Calu3 (cell line): Measurements from ENCODE around the gene CTTNBP2NL. TPM values are rescaled to one million over a fixed set of nuclear protein-coding genes. Genes with fewer than 3 reads are reported as not detected.

Experiments used
- BruUV-seq: library from RNA; stranded (reverse); fragments of 400-500 nt; replicated peaks from 2 replicates; lab custom pipeline; 2021; lab: Mats Ljungman, UMichigan
- CTCF ChIA-PET: fragments of 300-600 bp; sonication (Branson Sonifier 250); formaldehyde crosslinking; loops from one replicate; lab custom pipeline; 2022; ENCODE audit warnings: antibody characterized with exemption; lab: Charles Lee
- DNase-seq: peaks from one replicate; pipeline ENCODE4 v3.0.0; 2022
- H3K27ac Mint-ChIP-seq: one replicate; pipeline ENCODE4 v1.8.0; 2022; ENCODE audit warnings: mixed read lengths; ENCODE audit not compliant: unreplicated experiment
- H3K27me3 Mint-ChIP-seq: one replicate; pipeline ENCODE4 v1.8.0; 2022; ENCODE audit warnings: mixed read lengths; ENCODE audit not compliant: unreplicated experiment
- H3K36me3 Mint-ChIP-seq: one replicate; pipeline ENCODE4 v1.8.0; 2022; ENCODE audit warnings: mild to moderate bottlenecking, moderate library complexity, mixed read lengths; ENCODE audit not compliant: insufficient read depth, unreplicated experiment
- H3K4me1 Mint-ChIP-seq: one replicate; pipeline ENCODE4 v1.8.0; 2022; ENCODE audit warnings: mild to moderate bottlenecking, low read depth, mixed read lengths; ENCODE audit not compliant: unreplicated experiment
- H3K4me3 Mint-ChIP-seq: one replicate; pipeline ENCODE4 v1.8.0; 2022; ENCODE audit warnings: mild to moderate bottlenecking, low read depth, moderate library complexity, mixed read lengths; ENCODE audit not compliant: unreplicated experiment
- H3K9me3 Mint-ChIP-seq: one replicate; pipeline ENCODE4 v1.8.0; 2022; ENCODE audit warnings: low read depth, mixed read lengths; ENCODE audit not compliant: unreplicated experiment
- intact Hi-C: fragments of 100-400 bp; cut with micrococcal nuclease; formaldehyde crosslinking; loops from one replicate; pipeline ENCODE4 v1.10.0; 2022; ENCODE audit not compliant: unreplicated experiment
- total RNA-seq: library from RNA; stranded (reverse); gene quantifications from 2 replicates; pipeline ENCODE4 v1.2.3, GENCODE V29; 2022
- TF ChIP-seq, protein P1 (sequence below): fragments of 200-600 bp; IDR thresholded peaks from one replicate; pipeline ENCODE4 v1.8.0; 2022; ENCODE audit warnings: antibody characterized with exemption; ENCODE audit not compliant: unreplicated experiment

The CTTNBP2NL gene
- total RNA-seq, 1 experiment from 2014 or later = 48.9 TPM

DNA sequence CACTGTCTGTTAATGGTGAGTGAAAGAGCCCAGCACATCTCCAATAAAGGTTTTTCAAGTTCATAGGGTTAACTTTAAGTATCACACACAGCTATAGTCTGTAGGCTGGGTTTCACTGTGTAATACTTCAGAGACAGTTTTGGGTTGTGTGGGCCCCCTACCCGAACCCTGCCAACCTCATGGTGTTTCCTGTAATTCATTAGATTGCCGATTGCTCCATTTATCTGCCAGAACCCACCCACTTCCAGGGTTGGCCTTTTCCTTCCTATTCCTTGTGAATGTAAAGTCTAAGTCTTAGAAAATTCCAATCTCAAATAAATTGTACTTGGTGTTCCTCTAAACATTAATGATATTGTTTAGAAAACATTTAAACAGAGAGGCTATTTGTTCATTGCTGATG lies 43.6 kb downstream of the CTTNBP2NL start:
- intact Hi-C loops = no loop called here
- Mint-ChIP-seq H3K27ac (no peak overlapping the region), H3K4me1 (peaks cover 9% of the 10 kb centered on the region), H3K9me3 (no peaks in the 10 kb centered on the region), H3K27me3 (no peaks in the 10 kb centered on the region), H3K4me3 (no peak overlapping the region), H3K36me3 (no peaks in the 10 kb centered on the region)
- BruUV-seq = no TSS peak
- no peak for DNase-seq
- CTCF ChIA-PET = interaction anchor here (0.6 kb wide), 1 partner anchor 9 kb away, joined by 5 read pairs; no protein-coding TSS in a partner anchor
- TF ChIP-seq, protein P1, sequence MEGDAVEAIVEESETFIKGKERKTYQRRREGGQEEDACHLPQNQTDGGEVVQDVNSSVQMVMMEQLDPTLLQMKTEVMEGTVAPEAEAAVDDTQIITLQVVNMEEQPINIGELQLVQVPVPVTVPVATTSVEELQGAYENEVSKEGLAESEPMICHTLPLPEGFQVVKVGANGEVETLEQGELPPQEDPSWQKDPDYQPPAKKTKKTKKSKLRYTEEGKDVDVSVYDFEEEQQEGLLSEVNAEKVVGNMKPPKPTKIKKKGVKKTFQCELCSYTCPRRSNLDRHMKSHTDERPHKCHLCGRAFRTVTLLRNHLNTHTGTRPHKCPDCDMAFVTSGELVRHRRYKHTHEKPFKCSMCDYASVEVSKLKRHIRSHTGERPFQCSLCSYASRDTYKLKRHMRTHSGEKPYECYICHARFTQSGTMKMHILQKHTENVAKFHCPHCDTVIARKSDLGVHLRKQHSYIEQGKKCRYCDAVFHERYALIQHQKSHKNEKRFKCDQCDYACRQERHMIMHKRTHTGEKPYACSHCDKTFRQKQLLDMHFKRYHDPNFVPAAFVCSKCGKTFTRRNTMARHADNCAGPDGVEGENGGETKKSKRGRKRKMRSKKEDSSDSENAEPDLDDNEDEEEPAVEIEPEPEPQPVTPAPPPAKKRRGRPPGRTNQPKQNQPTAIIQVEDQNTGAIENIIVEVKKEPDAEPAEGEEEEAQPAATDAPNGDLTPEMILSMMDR = no peak

DNA sequence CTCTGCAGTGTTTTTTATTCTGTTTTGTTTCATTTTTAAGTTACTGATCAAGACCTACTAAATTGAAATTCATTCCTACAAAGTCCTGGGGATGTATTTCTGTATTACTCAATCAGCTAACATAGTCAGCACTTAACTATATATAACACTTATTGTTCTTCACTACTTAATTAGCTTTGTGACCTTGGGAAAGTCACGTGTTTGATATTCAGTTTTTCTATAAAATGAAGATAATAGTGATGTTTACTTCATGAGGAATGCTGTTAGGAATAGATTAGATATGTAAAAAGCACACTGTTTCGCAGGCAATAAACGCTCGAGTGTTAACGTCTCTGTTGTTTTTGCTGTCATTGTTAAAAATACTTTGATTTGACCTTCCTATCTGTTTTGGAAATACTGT lies 44.6 kb downstream of the CTTNBP2NL start:
- no peaks in the 10 kb centered on the region for H3K9me3 Mint-ChIP-seq
- no peak for DNase-seq
- intact Hi-C loops = no loop called here
- no TSS peak for BruUV-seq
- no peak overlapping the region for H3K27ac Mint-ChIP-seq
- no peaks in the 10 kb centered on the region for H3K27me3 Mint-ChIP-seq
- no peaks in the 10 kb centered on the region for H3K36me3 Mint-ChIP-seq
- H3K4me1 Mint-ChIP-seq = peaks cover 8% of the 10 kb centered on the region
- no peak overlapping the region for H3K4me3 Mint-ChIP-seq
- CTCF ChIA-PET = no interaction called here
- TF ChIP-seq, protein P1 = no peak

DNA sequence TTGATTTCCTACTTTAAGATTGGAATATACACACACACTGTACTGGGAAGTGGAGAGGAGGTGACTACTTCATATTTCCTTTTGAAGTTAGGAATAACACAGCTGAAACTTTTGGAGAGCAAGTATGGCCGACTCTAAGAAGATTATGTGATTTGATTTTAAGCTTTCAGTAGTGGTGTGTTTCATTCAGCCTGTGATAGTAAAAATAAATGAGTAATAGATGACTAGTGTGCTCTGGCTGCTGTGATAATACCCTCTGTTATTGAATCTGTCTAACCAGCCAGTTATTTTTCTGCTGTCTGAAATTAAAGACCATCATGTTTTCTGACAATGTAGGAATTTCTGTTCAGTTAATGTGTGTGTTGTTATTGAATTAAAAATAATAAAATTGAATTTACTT lies 48.3 kb downstream of the CTTNBP2NL start:
- no TSS peak for BruUV-seq
- intact Hi-C loops = no loop called here
- Mint-ChIP-seq H3K4me3 (no peak overlapping the region), H3K36me3 (no peaks in the 10 kb centered on the region), H3K27me3 (no peaks in the 10 kb centered on the region), H3K27ac (no peak overlapping the region), H3K9me3 (no peaks in the 10 kb centered on the region), H3K4me1 (peaks cover 2% of the 10 kb centered on the region)
- DNase-seq = no peak
- CTCF ChIA-PET = no interaction called here
- TF ChIP-seq, protein P1 = no peak

DNA sequence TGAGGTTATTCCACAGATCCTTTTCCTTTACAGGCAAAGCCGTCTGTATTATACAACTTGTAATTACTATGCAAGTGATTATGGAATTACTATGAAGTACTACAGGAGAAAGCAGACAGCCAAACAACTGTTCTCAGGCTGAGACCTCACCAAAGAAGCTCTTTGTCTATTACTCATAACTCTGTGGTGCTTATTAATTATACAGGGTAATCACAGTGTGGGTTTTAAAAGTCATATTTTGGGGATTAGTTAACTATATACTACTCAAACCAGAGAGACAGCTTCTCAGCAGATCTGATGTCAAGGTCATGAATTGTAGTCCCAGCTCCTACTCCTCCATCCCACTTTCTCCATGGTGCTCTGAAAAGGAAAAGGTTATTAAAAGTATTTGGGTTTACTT lies 49.6 kb downstream of the CTTNBP2NL start:
- intact Hi-C loops = no loop called here
- Mint-ChIP-seq H3K36me3 (no peaks in the 10 kb centered on the region), H3K27me3 (no peaks in the 10 kb centered on the region), H3K4me1 (peaks cover under 1% of the 10 kb centered on the region), H3K27ac (no peak overlapping the region), H3K4me3 (no peak overlapping the region), H3K9me3 (no peaks in the 10 kb centered on the region)
- TF ChIP-seq, protein P1 = no peak
- BruUV-seq = no TSS peak
- CTCF ChIA-PET = interaction anchor here (0.7 to 1.0 kb wide), 2 partner anchors 9 to 811 kb away, joined by 3 to 8 read pairs; no protein-coding TSS in a partner anchor
- no peak for DNase-seq
